NOMO-1 (cell line): ENCODE results near the gene IRAK1BP1.
"Not testable (repeated sequence)": the region's sequence is repeated elsewhere in the genome, so short reads cannot be mapped to it uniquely, and the experiment has no call there.

Experiments used
- DNase-seq, 2 experiments: peaks; one replicate each; lab custom pipeline; 2025; ENCODE audit not compliant: unreplicated experiment in 2 of 2; lab: John Stamatoyannopoulos, UW

The IRAK1BP1 gene

GRCh38 chr6:78883651-78884050, 16.3 kb downstream of the IRAK1BP1 start:
- DNase-seq = no peak

DNA sequence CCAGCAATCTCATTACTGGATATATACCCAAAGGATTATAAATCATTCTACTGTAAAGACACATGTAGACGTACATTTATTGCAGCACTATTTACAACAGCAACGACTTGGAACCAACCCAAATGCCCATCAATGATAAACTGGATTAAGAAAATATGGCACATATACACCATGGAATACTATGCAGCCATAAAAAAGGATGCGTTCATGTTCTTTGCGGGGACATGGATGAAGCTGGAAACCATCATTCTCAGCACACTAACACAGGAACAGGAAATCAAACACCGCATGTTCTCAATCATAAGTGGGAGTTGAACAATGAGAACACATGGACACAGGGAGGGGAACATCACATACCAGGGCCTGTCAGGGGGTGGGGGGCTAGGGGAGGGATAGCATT, 22.6 kb downstream of the IRAK1BP1 start:
- not testable (repeated sequence) for DNase-seq

DNA sequence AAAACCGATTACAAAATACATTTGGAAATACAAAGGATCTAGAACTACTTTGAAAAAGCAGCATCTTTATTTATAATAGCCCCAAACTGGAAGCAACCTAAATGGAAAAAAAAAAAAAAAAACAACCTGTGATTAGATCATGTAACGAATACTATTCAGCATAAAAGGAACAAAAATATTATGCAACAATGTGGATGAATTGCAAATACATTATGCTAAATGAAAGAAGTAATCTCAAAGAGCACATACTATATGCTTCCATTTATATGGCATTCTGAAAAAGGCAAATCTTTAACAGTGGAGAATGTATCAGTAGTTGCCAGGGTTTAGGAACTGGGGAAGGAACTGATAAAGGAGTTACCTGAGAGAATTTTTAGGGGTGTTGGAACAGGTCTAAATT, 28.9 kb downstream of the IRAK1BP1 start:
- DNase-seq = peak in 1 of 2 experiments; percentile 14

DNA sequence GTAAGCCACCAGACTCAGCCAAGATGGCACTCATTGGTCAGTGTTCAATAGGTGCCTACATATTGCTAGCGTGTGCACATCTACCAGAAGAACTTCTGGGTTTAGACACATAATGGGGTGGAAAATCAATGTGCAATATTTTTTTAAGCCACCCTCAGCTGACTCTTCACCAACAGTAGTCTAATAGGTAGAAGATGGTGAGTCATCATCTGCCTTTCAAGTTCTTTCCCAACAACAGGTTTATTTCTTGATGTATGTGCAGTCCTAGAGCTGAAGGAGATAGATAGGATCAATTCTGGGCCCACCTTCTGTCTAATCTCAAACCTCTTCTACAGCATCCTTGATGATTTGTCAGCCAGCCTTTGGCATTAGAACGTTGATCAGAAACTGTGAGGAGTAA, 41.3 kb downstream of the IRAK1BP1 start:
- no peak for DNase-seq

GRCh38 chr6:78909391-78909790, 42.0 kb downstream of the IRAK1BP1 start:
- peak; percentile 63 to 90 for DNase-seq

- DNase-seq = no peak
Observed at GRCh38 chr6:78910010-78910409, 42.7 kb downstream of the IRAK1BP1 start.

GRCh38 chr6:78910591-78911171, 43.3 kb downstream of the IRAK1BP1 start:
- no peak for DNase-seq

DNA sequence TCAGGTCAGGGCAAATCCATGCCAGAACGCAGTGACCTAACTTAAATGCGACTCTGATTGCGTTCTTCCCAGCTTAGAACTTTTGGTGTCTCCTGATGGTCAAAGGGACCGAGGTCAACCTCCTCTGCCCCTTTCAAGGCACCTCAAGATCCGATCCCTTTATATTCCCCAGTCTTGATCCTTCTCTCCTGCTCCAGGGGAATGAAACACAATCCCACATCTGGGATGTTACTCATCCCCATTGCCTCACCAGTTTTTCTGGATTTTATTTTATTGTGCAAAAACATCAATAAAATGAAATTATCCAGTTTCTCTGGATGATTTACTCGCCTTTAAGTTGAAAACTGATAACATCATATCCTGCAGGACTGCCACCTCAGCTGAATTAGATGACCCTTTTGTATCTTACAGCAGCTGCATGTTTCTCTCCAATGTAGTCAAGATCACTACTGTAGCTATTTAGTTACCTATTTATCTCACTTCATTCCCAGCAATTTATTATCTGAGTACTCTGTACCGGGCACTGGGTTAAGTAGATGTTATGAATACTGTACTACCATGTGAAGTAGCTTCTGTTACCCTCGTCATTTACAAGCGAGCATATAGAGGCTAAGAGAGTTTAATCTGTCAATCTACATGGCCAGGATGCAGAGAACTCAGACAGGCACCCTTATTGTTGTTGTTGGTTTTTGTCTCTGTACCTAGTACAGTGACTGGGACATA, 44.0 kb downstream of the IRAK1BP1 start:
- DNase-seq = no peak

- no peak for DNase-seq
Observed at GRCh38 chr6:78916411-78916810, 49.1 kb downstream of the IRAK1BP1 start.

GRCh38 chr6:78917788-78918187, 50.4 kb downstream of the IRAK1BP1 start:
- no peak for DNase-seq

GRCh38 chr6:78921168-78921567, 53.8 kb downstream of the IRAK1BP1 start:
- not testable (repeated sequence) for DNase-seq

GRCh38 chr6:78925317-78925716, 58.0 kb downstream of the IRAK1BP1 start:
- DNase-seq = no peak

DNA sequence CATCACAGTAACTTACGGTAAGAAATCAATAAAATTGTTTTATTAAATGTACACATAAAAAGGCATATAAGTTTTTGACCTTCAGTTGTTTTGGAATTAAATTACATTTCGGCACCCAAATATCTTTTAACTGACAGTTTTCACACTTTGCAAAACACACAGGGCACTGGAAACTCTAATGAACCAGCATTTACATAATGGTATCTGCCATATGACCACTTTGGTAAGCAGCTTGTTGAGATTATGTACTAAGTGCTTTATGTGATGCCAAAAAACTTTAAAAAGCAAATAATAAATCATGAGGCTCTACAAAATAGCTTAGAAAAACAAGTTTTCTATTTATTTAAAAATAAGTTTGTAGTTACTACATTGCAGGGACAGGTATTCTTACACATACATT, 68.2 kb downstream of the IRAK1BP1 start:
- DNase-seq = no peak

GRCh38 chr6:78936515-78936914, 69.2 kb downstream of the IRAK1BP1 start:
- DNase-seq = no peak

DNA sequence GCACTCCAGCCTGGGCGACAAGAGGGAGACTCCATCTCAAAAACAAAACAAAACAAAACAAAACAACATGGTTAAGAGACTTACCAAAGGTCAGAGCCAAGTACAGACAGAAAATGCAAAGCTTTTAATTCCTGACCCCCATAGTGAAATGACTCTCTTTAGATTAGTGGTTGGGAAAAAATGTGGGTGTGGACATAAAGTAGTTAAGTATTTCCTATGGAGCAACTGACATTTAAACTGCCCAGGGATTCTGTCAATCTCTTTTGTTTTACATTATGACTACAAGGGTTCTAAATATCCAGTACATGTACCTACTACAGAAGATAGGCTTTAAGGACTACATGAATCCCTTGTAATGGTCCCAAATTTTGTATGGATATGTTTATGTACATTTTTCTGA, 75.1 kb downstream of the IRAK1BP1 start:
- DNase-seq = no peak

GRCh38 chr6:78947529-78947928, 80.2 kb downstream of the IRAK1BP1 start:
- no peak for DNase-seq

DNA sequence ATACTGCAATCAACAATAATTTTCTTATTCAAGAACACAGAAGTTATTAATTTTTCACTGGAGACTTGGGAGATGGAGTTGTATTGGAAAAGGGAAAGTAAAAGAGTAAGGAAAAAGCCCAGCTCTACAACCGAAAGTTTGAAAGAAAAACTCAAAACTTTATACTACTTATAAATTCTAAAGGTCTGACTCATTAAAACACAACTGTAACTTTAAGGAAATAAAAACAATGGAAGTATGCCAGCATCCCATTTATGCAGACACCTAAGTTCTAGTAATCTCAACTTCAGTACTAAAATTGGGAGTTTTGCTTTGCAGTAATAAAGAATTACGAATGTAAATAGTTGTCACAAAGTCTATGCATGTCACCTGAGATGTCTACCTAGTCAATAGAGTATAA, 80.6 kb downstream of the IRAK1BP1 start:
- no peak for DNase-seq

GRCh38 chr6:78948785-78949184, 81.4 kb downstream of the IRAK1BP1 start:
- DNase-seq = no peak

DNA sequence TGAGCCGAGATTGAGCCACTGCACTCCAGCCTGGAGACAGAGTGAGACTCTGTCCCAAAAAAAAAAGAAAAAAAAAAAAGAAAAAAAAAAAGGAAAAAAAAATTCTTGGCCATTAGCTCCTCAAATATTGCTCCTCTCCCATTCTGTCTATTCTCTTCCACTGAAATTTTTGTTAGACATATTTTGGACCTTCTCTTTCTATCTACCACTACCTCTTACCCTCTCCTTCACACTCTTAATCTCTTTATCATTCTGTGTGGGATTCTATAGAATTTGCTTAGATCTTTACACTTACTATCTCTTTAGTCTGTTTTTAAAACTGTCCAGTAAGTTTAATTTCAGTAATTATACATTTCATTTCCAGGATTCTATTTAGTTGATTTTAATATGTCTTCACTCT, 85.0 kb downstream of the IRAK1BP1 start:
- DNase-seq = no peak
